ENCODE data around the gene HIVEP3.

GRCh38 chr1:41835485-41835884 lies 83.2 kb downstream of the HIVEP3 start:
- TF ChIP-seq, protein P1, sequence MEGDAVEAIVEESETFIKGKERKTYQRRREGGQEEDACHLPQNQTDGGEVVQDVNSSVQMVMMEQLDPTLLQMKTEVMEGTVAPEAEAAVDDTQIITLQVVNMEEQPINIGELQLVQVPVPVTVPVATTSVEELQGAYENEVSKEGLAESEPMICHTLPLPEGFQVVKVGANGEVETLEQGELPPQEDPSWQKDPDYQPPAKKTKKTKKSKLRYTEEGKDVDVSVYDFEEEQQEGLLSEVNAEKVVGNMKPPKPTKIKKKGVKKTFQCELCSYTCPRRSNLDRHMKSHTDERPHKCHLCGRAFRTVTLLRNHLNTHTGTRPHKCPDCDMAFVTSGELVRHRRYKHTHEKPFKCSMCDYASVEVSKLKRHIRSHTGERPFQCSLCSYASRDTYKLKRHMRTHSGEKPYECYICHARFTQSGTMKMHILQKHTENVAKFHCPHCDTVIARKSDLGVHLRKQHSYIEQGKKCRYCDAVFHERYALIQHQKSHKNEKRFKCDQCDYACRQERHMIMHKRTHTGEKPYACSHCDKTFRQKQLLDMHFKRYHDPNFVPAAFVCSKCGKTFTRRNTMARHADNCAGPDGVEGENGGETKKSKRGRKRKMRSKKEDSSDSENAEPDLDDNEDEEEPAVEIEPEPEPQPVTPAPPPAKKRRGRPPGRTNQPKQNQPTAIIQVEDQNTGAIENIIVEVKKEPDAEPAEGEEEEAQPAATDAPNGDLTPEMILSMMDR (IDR thresholded peaks at IDR 0.05), result no peak
- TF ChIP-seq POLR2A (IDR thresholded peaks at IDR 0.05), result no peak
